ENCODE results near the gene DNAH9. TPM values are rescaled to one million over a fixed set of nuclear protein-coding genes. Genes with fewer than 3 reads are reported as not detected.

Gene DNAH9, protein sequence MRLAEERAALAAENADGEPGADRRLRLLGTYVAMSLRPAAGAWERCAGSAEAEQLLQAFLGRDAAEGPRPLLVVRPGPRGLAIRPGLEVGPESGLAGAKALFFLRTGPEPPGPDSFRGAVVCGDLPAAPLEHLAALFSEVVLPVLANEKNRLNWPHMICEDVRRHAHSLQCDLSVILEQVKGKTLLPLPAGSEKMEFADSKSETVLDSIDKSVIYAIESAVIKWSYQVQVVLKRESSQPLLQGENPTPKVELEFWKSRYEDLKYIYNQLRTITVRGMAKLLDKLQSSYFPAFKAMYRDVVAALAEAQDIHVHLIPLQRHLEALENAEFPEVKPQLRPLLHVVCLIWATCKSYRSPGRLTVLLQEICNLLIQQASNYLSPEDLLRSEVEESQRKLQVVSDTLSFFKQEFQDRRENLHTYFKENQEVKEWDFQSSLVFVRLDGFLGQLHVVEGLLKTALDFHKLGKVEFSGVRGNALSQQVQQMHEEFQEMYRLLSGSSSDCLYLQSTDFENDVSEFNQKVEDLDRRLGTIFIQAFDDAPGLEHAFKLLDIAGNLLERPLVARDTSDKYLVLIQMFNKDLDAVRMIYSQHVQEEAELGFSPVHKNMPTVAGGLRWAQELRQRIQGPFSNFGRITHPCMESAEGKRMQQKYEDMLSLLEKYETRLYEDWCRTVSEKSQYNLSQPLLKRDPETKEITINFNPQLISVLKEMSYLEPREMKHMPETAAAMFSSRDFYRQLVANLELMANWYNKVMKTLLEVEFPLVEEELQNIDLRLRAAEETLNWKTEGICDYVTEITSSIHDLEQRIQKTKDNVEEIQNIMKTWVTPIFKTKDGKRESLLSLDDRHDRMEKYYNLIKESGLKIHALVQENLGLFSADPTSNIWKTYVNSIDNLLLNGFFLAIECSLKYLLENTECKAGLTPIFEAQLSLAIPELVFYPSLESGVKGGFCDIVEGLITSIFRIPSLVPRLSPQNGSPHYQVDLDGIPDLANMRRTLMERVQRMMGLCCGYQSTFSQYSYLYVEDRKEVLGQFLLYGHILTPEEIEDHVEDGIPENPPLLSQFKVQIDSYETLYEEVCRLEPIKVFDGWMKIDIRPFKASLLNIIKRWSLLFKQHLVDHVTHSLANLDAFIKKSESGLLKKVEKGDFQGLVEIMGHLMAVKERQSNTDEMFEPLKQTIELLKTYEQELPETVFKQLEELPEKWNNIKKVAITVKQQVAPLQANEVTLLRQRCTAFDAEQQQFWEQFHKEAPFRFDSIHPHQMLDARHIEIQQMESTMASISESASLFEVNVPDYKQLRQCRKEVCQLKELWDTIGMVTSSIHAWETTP (N-terminal part only)
- 1.5 and 2.0 TPM in 2 replicates for polyA plus RNA-seq
- 2.0 and 2.4 TPM in 2 replicates for polyA minus RNA-seq

DNA sequence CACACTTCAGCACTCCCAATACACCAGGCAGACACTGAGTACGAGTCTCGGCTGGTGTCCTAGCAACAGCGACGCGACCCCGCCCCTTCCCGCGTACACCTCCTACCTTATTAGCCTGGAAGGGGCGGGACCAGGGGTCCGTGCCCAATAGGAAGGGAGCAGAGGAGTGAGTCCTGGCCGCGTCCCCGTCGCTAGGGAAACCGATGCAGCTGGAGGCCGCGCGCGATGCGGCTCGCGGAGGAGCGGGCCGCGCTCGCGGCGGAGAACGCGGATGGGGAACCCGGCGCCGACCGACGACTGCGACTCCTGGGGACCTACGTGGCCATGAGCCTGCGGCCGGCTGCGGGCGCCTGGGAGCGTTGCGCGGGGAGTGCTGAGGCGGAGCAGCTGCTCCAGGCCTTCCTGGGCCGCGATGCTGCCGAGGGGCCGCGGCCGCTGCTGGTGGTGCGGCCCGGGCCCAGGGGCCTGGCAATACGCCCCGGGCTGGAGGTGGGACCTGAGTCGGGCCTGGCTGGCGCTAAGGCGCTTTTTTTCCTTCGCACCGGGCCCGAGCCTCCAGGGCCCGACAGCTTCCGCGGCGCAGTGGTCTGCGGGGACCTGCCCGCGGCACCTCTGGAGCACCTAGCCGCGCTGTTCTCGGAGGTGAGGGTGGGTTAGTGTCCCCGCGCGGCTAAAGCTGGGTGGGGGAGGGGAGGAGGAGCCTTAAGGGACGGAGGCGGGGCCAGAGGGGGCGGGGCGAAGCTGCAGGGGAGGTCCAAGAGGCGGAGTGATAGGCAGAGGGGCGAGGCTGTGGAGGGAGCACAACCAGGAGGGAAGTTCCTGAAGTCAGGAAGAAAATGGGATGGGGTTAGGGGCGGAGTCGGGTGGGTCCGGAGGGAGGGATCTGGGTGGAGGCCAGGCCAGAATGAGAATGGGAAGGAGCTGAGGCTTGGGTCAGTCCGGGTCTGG, at the start of gene DNAH9:
DNAH9 (plus strand) TSS at position 197 of the 948 bp plus-strand sequence; CDS start at position 226, 29 bp downstream.
- Histone ChIP-seq H3K36me3 (ENCODE audit: insufficient read depth, low read length) (no peaks in the 10 kb centered on the region), H4K20me1 (ENCODE audit: insufficient read depth) (no peaks in the 10 kb centered on the region), H3K9ac (ENCODE audit: low read length) (peak within 1 kb of the TSS; percentile 73), H3K27me3 (ENCODE audit: insufficient read depth, low read depth, low read length) (no peaks in the 10 kb centered on the region), H3F3A (ENCODE audit: insufficient read depth, low read length, poor library complexity, severe bottlenecking) (no peaks in the 10 kb centered on the region), H3K9me2 (ENCODE audit: insufficient read depth, low read length) (no peaks in the 10 kb centered on the region), H3K27ac (ENCODE audit: low read length) (peak within 1 kb of the TSS; percentile 71), H3K79me2 (replicated peaks; ENCODE audit: insufficient read depth, low read length) (no peaks in the 10 kb centered on the region), H3K9me3 (ENCODE audit: low read length) (no peaks in the 10 kb centered on the region), H3K4me2 (ENCODE audit: low read length) (peak within 1 kb of the TSS; percentile 82), H3K4me3 (ENCODE audit: low read length) (peak within 1 kb of the TSS; percentile 87), H2AFZ (ENCODE audit: low read depth, low read length) (peak within 1 kb of the TSS; percentile 65)
- TF ChIP-seq SMC3 (conservative IDR thresholded peaks at IDR 0.05; ENCODE audit: poor library complexity) (peak; percentile 51), EP300 (conservative IDR thresholded peaks at IDR 0.05; ENCODE audit: poor library complexity, severe bottlenecking) (peak; percentile 63), EZH2 (IDR thresholded peaks at IDR 0.05; ENCODE audit: borderline replicate concordance, insufficient read depth, low read length, poor library complexity, severe bottlenecking) (no peak), TAF1 (IDR thresholded peaks at IDR 0.05; ENCODE audit: low read depth) (peak; percentile 44), REST (IDR thresholded peaks at IDR 0.05; ENCODE audit: borderline replicate concordance) (peak; percentile 64), CTCF (IDR thresholded peaks at IDR 0.05; ENCODE audit: poor library complexity, severe bottlenecking) (no peak), RAD21 (conservative IDR thresholded peaks at IDR 0.05) (peak; percentile 42), POLR2AphosphoS5 (IDR thresholded peaks at IDR 0.05) (peak; percentile 71), MXI1 (conservative IDR thresholded peaks at IDR 0.05; ENCODE audit: poor library complexity, severe bottlenecking) (peak; percentile 96)

Measured in neural cell (in vitro differentiated cells).